Measurements from ENCODE around the gene CDHR1. TPM values are rescaled to one million over a fixed set of nuclear protein-coding genes. Genes with fewer than 3 reads are reported as not detected.

CDHR1 gene
- total RNA-seq, 1 donor from 2014 or later = 19.8 TPM

- no peak for TF ChIP-seq CTCF (conservative IDR thresholded peaks at IDR 0.05)
- no peaks in the 10 kb centered on the region for H3K4me1 Mint-ChIP-seq
- no peak for DNase-seq (ENCODE audit: low read depth, low spot score)
- H3K27ac Mint-ChIP-seq (ENCODE audit: unreplicated experiment) = no peak overlapping the region
- H3K36me3 Mint-ChIP-seq (ENCODE audit: low read depth) = no peaks in the 10 kb centered on the region
- H3K4me3 Mint-ChIP-seq = no peak overlapping the region
- no peaks in the 10 kb centered on the region for H3K9me3 Mint-ChIP-seq
- peaks cover 24% of the 10 kb centered on the region for H3K27me3 Mint-ChIP-seq (ENCODE audit: low read depth)
These were observed 39.6 kb downstream of the CDHR1 start for GRCh38 chr10:84233940-84234339.

- TF ChIP-seq CTCF (conservative IDR thresholded peaks at IDR 0.05) = no peak
- peaks cover 19% of the 10 kb centered on the region for H3K27me3 Mint-ChIP-seq (ENCODE audit: low read depth)
These were observed 40.1 kb downstream of the CDHR1 start for GRCh38 chr10:84234479-84234878.

DNA sequence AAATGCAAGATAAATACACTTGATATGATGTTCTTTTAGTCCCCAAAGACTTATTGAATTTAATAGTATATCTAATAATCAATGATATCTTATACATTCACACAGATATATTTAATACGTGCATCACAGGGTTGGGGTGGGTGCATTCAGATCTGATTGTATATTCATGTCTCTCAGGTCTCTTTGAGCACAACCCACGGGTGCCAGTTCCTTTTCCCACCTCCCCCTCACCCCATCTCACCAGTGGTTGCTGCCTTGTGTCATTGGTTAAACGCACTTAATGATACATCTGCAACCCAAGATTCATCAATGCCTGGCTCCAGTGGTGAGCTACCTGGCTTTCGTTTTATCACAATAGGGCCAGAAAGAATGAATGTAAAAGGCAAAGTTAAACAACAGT lies 40.8 kb downstream of the CDHR1 start:
- Mint-ChIP-seq H3K27ac (ENCODE audit: unreplicated experiment) (no peak overlapping the region), H3K4me1 (no peaks in the 10 kb centered on the region), H3K36me3 (ENCODE audit: low read depth) (no peaks in the 10 kb centered on the region), H3K4me3 (no peak overlapping the region), H3K27me3 (ENCODE audit: low read depth) (peaks cover 13% of the 10 kb centered on the region), H3K9me3 (no peaks in the 10 kb centered on the region)
- DNase-seq (ENCODE audit: low read depth, low spot score) = no peak
- TF ChIP-seq CTCF (conservative IDR thresholded peaks at IDR 0.05) = no peak

More at GRCh38 chr10:84234479-84234878, 40.1 kb downstream of the CDHR1 start:
- Mint-ChIP-seq H3K4me3 (no peak overlapping the region), H3K9me3 (no peaks in the 10 kb centered on the region), H3K27ac (ENCODE audit: unreplicated experiment) (no peak overlapping the region), H3K4me1 (no peaks in the 10 kb centered on the region), H3K36me3 (ENCODE audit: low read depth) (no peaks in the 10 kb centered on the region)
- DNase-seq (ENCODE audit: low read depth, low spot score) = no peak

DNA sequence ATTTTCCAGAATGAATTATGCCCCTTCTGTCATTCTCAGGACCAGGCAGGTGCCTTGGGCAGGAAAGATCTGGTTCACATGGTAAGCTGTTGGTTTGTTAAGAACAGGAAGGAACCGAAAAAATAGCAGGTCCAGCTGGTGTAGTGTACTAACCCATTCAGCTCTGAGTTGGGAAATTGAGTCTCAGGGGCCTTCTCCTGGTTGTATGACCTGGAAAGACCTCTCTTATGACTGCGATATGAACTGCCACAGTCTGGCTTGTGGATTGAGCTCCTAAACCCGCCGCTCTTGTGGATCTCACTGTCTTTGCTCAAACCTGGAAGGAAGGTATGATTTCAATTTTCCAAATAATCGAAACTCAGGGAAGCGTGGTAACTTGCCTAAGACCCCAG lies 42.5 kb downstream of the CDHR1 start:
- Mint-ChIP-seq H3K4me1 (no peaks in the 10 kb centered on the region), H3K27ac (ENCODE audit: unreplicated experiment) (no peak overlapping the region), H3K36me3 (ENCODE audit: low read depth) (no peaks in the 10 kb centered on the region), H3K9me3 (no peaks in the 10 kb centered on the region), H3K27me3 (ENCODE audit: low read depth) (peaks cover 9% of the 10 kb centered on the region), H3K4me3 (no peak overlapping the region)
- no peak for DNase-seq (ENCODE audit: low read depth, low spot score)
- no peak for TF ChIP-seq CTCF (conservative IDR thresholded peaks at IDR 0.05)

DNA sequence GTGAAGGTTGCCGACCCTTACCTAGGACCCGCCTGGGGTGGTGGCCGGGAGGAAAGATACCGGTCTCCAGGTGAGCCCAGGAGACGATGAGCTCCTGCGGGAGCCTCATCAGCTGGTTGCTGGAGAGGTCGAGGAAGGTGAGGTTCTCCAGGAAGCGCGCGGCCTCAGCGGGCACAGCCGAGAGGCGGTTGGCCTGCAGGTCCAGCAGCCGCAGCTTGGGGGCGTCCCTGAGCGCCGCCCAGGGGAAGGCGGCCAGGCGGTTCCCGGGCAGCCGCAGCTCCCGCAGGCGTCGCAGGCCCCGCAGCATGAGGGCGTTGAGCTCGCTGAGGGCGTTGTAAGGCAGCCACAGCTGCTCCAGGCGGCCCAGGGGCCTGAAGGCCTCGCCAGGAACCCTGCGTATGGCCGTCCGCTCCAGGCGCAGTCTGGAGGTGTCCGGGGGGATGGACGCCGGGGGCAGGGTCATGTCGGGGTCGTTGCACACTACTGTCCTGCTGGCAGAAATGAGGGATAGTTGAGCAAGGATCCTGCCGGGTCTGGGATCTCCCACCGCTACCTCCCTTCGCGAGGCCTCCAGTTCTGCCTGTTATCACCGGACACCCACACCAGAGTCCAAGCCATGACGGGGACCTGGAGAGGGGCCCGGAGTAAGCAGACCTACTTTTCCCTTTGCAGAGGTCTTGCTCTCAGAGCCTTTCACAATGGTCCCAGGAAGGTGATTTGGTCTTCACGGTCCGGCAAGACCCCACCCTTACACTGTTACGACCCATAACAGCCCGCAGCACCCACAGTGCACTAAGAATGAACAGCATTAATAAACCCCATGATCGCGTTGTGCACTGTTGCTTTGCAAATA lies 43.1 kb downstream of the CDHR1 start:
- Mint-ChIP-seq H3K27ac (ENCODE audit: unreplicated experiment) (no peak overlapping the region), H3K9me3 (no peaks in the 10 kb centered on the region), H3K27me3 (ENCODE audit: low read depth) (peaks cover 9% of the 10 kb centered on the region), H3K36me3 (ENCODE audit: low read depth) (no peaks in the 10 kb centered on the region), H3K4me1 (no peaks in the 10 kb centered on the region), H3K4me3 (no peak overlapping the region)
- TF ChIP-seq CTCF (conservative IDR thresholded peaks at IDR 0.05) = peak; percentile 42
- no peak for DNase-seq (ENCODE audit: low read depth, low spot score)
